SK-N-SH (cell line): ENCODE results near the gene COLEC12. TPM values are rescaled to one million over a fixed set of nuclear protein-coding genes. Genes with fewer than 3 reads are reported as not detected.
A peak's percentile ranks its signal among the peaks of the same experiment; 100 is the strongest.

Experiments
- CTCF ChIA-PET: fragments of 300-600, 350-600 bp; formaldehyde crosslinking; extraction: SDS; loops from one replicate; lab custom pipeline; 2021; lab: Yijun Ruan, JAX
- POLR2A ChIA-PET: fragments of 350-600 bp; sonication (Branson Sonifier 250); formaldehyde crosslinking; extraction: SDS; loops from one replicate; lab custom pipeline; 2020; ENCODE audit warnings: antibody characterized with exemption, inconsistent platforms; lab: Yijun Ruan, JAX
- DNase-seq: peaks from one replicate; pipeline ENCODE4 v3.0.0; 2012
- H2AFZ ChIP-seq: fragments of 200-600 bp; sonication (generic); 2 replicates; pipeline ENCODE4 v1.8.1; 2016; ENCODE audit warnings: antibody characterized with exemption, mild to moderate bottlenecking, low read depth
- H3F3A ChIP-seq: fragments of 200-600 bp; sonication (generic); replicated peaks from 2 replicates; pipeline ENCODE3; 2016; ENCODE audit warnings: antibody characterized with exemption, mild to moderate bottlenecking; ENCODE audit not compliant: insufficient read depth
- H3K27ac ChIP-seq, 2 experiments: fragments of 200-500 bp in 1 of 2; fragments of 200-600 bp in 1 of 2; sonication (Bioruptor generic) in 1 of 2; sonication (generic), shearing (Covaris generic) in 1 of 2; 2 replicates each; pipeline versions ENCODE4 v1.5.1 to v1.6.1; 2014 to 2016; ENCODE audit warnings: low read depth in 2 of 2, inconsistent platforms in 1 of 2, low read length in 1 of 2, mild to moderate bottlenecking in 1 of 2, mixed read lengths in 1 of 2
- H3K27me3 ChIP-seq: fragments of 200-600 bp; sonication (generic), shearing (Covaris generic); 2 replicates; pipeline ENCODE4 v1.6.1; 2016; ENCODE audit warnings: mixed run types; ENCODE audit not compliant: insufficient read depth
- H3K36me3 ChIP-seq, 2 experiments: fragments of 200-500 bp in 1 of 2; fragments of 200-600 bp in 1 of 2; sonication (Bioruptor generic) in 1 of 2; sonication (generic) in 1 of 2; replicated peaks in 1 of 2; 2 replicates each; pipeline versions ENCODE3 to v1.5.1; 2014 to 2016; ENCODE audit warnings: low read length in 1 of 2, mild to moderate bottlenecking in 1 of 2; ENCODE audit not compliant: insufficient read depth in 2 of 2, control insufficient read depth in 1 of 2
- H3K4me1 ChIP-seq, 2 experiments: fragments of 200-500 bp in 1 of 2; fragments of 200-600 bp in 1 of 2; sonication (Bioruptor generic) in 1 of 2; sonication (generic), shearing (Covaris generic) in 1 of 2; 2 replicates each; pipeline versions ENCODE4 v1.5.1 to v1.6.1; 2014 to 2016; ENCODE audit warnings: low read depth in 1 of 2, low read length in 1 of 2, mixed run types in 1 of 2; ENCODE audit not compliant: insufficient read depth in 2 of 2, control insufficient read depth in 1 of 2
- H3K4me2 ChIP-seq: fragments of 200-600 bp; sonication (generic), shearing (Covaris generic); 2 replicates; pipeline ENCODE4 v1.6.1; 2017; ENCODE audit warnings: mixed run types
- H3K4me3 ChIP-seq, 2 experiments: fragments of 200-500 bp in 1 of 2; fragments of 200-600 bp in 1 of 2; sonication (Bioruptor generic) in 1 of 2; sonication (generic), shearing (Covaris generic) in 1 of 2; 2 replicates each; pipeline versions ENCODE4 v1.5.1 to v1.8.1; 2014 to 2016; ENCODE audit warnings: low read depth in 2 of 2, inconsistent platforms in 1 of 2, low read length in 1 of 2, mild to moderate bottlenecking in 1 of 2, mixed read lengths in 1 of 2, moderate library complexity in 1 of 2
- H3K79me2 ChIP-seq: fragments of 200-600 bp; sonication (generic); 2 replicates; pipeline ENCODE4 v1.8.1; 2017; ENCODE audit warnings: mild to moderate bottlenecking; ENCODE audit not compliant: insufficient read depth
- H3K9ac ChIP-seq: fragments of 200-600 bp; sonication (generic); 2 replicates; pipeline ENCODE4 v1.6.1; 2017; ENCODE audit warnings: mixed run types
- H3K9me2 ChIP-seq: fragments of 200-600 bp; sonication (generic); 2 replicates; pipeline ENCODE4 v1.6.1; 2017; ENCODE audit warnings: mixed run types
- H3K9me3 ChIP-seq: fragments of 200-600 bp; sonication (generic); 2 replicates; pipeline ENCODE4 v1.6.1; 2017; ENCODE audit warnings: mixed run types, mild to moderate bottlenecking, moderate library complexity
- H4K20me1 ChIP-seq: fragments of 200-600 bp; sonication (generic); 2 replicates; pipeline ENCODE4 v1.6.1; 2017; ENCODE audit warnings: mild to moderate bottlenecking, mixed run types; ENCODE audit not compliant: insufficient read depth
- CHD2 ChIP-seq: fragments of 150-350 bp; IDR thresholded peaks from 2 replicates; pipeline ENCODE4 v1.6.1; 2018; ENCODE audit warnings: low read length; ENCODE audit not compliant: partially characterized antibody
- ELF1 ChIP-seq: IDR thresholded peaks from 2 replicates; pipeline ENCODE4 v1.4.0; 2012
- EP300 ChIP-seq, 2 experiments: IDR thresholded peaks; 2 replicates each; pipeline versions ENCODE4 v1.4.0 to v1.6.1; 2012; ENCODE audit warnings: borderline replicate concordance in 1 of 2, low read depth in 1 of 2, low read length in 1 of 2
- EZH2phosphoT487 ChIP-seq: fragments of 200-600 bp; sonication (generic); IDR thresholded peaks from 2 replicates; pipeline ENCODE4 v1.6.1; 2017; ENCODE audit warnings: low read depth, mixed run types, mild to moderate bottlenecking, antibody characterized with exemption, moderate library complexity, borderline replicate concordance
- FOSL2 ChIP-seq: IDR thresholded peaks from 2 replicates; pipeline ENCODE4 v1.4.0; 2012; ENCODE audit warnings: low read depth, mild to moderate bottlenecking, moderate library complexity, borderline replicate concordance
- FOXJ3 ChIP-seq: sonication (generic); formaldehyde crosslinking; IDR thresholded peaks from 2 replicates; pipeline ENCODE4 v1.5.1; 2020; ENCODE audit warnings: mild to moderate bottlenecking, missing genetic modification reagents
- FOXM1 ChIP-seq: IDR thresholded peaks from 2 replicates; pipeline ENCODE4 v1.4.0; 2012; ENCODE audit warnings: low read depth, mild to moderate bottlenecking
- GABPA ChIP-seq: IDR thresholded peaks from 2 replicates; pipeline ENCODE4 v1.4.0; 2012; ENCODE audit warnings: low read depth, mild to moderate bottlenecking
- JUND ChIP-seq: IDR thresholded peaks from 2 replicates; pipeline ENCODE4 v1.4.0; 2012
- MEF2A ChIP-seq: IDR thresholded peaks from 2 replicates; pipeline ENCODE4 v1.4.0; 2012; ENCODE audit warnings: low read depth, borderline replicate concordance
- MXI1 ChIP-seq: IDR thresholded peaks from 2 replicates; pipeline ENCODE4 v1.6.1; 2012; ENCODE audit warnings: mild to moderate bottlenecking, low read depth, low read length, improper control_type of control experiment
- NFIC ChIP-seq: IDR thresholded peaks from 2 replicates; pipeline ENCODE4 v1.4.0; 2012; ENCODE audit warnings: borderline replicate concordance
- NRF1 ChIP-seq: IDR thresholded peaks from 2 replicates; pipeline ENCODE4 v1.6.1; 2012; ENCODE audit warnings: low read depth, mild to moderate bottlenecking, low read length
- RCOR1 ChIP-seq: fragments of 150-350 bp; IDR thresholded peaks from 2 replicates; pipeline ENCODE4 v1.6.1; 2017; ENCODE audit warnings: antibody characterized with exemption, low read length
- RFX5 ChIP-seq: IDR thresholded peaks from 2 replicates; pipeline ENCODE4 v1.6.1; 2012; ENCODE audit warnings: mild to moderate bottlenecking, improper control_type of control experiment, low read length
- RXRA ChIP-seq: IDR thresholded peaks from 2 replicates; pipeline ENCODE4 v1.4.0; 2012; ENCODE audit warnings: low read depth, mild to moderate bottlenecking, borderline replicate concordance
- SMC3 ChIP-seq: IDR thresholded peaks from 2 replicates; pipeline ENCODE4 v1.6.1; 2012; ENCODE audit warnings: low read depth, low read length, improper control_type of control experiment
- TCF12 ChIP-seq: IDR thresholded peaks from 2 replicates; pipeline ENCODE4 v1.4.0; 2012
- TEAD4 ChIP-seq: IDR thresholded peaks from 2 replicates; pipeline ENCODE4 v1.4.0; 2012; ENCODE audit warnings: mild to moderate bottlenecking, borderline replicate concordance; ENCODE audit not compliant: insufficient read depth
- YY1 ChIP-seq: IDR thresholded peaks from 2 replicates; pipeline ENCODE4 v1.4.0; 2012; ENCODE audit warnings: low read depth, mild to moderate bottlenecking
- WGBS: methylation state at CpG from one replicate; pipeline ENCODE4 v1.1.6; 2017; ENCODE audit warnings: low lambda C conversion rate; 5-methylcytosine and 5-hydroxymethylcytosine counted together
- polyA plus RNA-seq, 3 experiments: library from polyadenylated mRNA; depleted of rRNA; stranded (reverse); fragments of >200 nt; gene quantifications; 2 replicates each; pipeline ENCODE4 v1.2.3, GENCODE V29; 2012
- TF ChIP-seq, protein P1 (sequence below): fragments of 200-600 bp; sonication (generic); IDR thresholded peaks from 2 replicates; pipeline ENCODE4 v1.6.1; 2017; ENCODE audit warnings: antibody characterized with exemption, mild to moderate bottlenecking, moderate library complexity
- TF ChIP-seq, protein P2 (sequence below): IDR thresholded peaks from 2 replicates; pipeline ENCODE4 v1.4.0; 2012; ENCODE audit warnings: low read depth, borderline replicate concordance

Gene COLEC12
- polyA plus RNA-seq, 1 of the 3 experiments (the other 2 are of a cell fraction) = 41.2 TPM

DNA sequence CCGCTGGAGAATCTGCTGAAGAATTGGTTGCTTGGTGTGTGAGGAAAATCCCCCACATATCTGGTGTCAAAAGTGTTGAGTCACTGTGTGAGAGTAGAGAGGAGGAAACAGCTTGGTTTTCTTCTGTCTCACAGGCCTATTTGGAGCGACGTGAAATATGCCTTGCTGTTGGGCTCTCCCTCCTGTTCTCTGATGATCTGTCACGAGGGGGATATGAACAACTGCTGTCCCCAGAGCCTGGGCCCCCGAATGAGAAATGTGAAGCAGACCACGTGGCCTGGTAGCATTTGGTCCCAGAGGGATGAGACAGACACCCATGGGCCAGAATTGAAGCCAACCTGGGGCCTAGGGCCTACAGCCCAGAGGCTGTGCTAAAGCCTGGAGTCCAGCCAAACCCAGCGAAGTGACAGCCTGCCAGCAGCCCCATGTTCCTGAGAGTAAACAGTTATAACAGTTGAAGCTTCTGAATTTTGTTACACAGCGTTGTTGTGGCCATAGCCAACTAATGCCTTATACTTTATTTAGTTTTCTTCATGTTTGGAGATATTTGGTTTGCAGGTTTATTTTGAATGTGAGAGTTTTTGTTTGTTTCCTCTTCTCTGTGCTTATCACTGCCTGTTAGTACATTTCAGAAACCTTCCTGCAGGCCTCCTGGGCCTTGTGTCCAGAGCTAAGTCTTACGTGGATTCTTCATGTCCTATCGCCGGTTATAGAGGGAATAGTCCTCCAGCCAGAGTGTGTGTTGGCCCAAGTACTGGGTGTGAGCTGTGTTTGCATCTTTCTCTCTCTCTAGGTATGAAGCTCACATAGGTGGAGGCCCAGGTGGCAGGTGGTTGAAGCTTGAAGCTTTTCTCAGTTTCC, 18.7 kb upstream of the COLEC12 start (continued):
- TF ChIP-seq, protein P1, sequence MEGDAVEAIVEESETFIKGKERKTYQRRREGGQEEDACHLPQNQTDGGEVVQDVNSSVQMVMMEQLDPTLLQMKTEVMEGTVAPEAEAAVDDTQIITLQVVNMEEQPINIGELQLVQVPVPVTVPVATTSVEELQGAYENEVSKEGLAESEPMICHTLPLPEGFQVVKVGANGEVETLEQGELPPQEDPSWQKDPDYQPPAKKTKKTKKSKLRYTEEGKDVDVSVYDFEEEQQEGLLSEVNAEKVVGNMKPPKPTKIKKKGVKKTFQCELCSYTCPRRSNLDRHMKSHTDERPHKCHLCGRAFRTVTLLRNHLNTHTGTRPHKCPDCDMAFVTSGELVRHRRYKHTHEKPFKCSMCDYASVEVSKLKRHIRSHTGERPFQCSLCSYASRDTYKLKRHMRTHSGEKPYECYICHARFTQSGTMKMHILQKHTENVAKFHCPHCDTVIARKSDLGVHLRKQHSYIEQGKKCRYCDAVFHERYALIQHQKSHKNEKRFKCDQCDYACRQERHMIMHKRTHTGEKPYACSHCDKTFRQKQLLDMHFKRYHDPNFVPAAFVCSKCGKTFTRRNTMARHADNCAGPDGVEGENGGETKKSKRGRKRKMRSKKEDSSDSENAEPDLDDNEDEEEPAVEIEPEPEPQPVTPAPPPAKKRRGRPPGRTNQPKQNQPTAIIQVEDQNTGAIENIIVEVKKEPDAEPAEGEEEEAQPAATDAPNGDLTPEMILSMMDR = no peak
- TF ChIP-seq NRF1 = no peak
- TF ChIP-seq FOXJ3 (CRISPR knock-in tag) = no peak
- no peak for TF ChIP-seq RCOR1
- no peak for TF ChIP-seq EP300 (IDR thresholded peaks at IDR 0.05; ENCODE audit: borderline replicate concordance in 1 of 2, low read depth in 1 of 2, low read length in 1 of 2)
- TF ChIP-seq NFIC = no peak
- TF ChIP-seq JUND = no peak
- TF ChIP-seq FOSL2 = peak; percentile 18; the same call in 1 of the 2 replicates
- TF ChIP-seq MXI1 = no peak
- no peak for TF ChIP-seq RXRA
- TF ChIP-seq SMC3 = no peak
- no peak for TF ChIP-seq CHD2
- TF ChIP-seq, all 33 proteins: peak for 5

DNA sequence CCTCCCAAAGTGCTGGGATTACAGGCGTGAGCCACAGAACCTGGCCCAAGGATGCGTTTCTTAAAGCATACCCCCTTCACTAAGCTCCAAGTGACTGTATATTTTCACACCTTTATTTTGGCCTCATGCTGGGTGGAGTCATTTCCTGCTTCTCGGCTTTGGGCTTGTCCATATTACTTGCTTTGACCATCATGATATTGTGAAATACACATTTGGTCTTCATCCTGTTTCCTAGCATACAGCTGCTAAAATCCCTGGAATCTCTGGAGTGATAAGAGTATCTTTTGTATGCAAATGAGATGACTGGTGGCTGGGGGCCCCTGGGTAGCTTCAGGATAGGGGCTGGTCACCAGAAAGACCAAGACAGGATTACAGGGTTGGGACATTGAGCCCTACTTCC, 17.6 kb upstream of the COLEC12 start:
- H3K4me1 ChIP-seq = 0 out of 4 replicates have a peak, but pooled peaks cover 0 to 3% of the 10 kb centered on the region in 2 experiments
- no peaks in the 10 kb centered on the region for H3K79me2 ChIP-seq
- peaks cover 5% of the 10 kb centered on the region for H3F3A ChIP-seq
- no peak overlapping the region for H2AFZ ChIP-seq
- ChIA-PET POLR2A (no interaction called here), CTCF (interaction anchor here (1.1 to 2.0 kb wide), 2 partner anchors 21 to 106 kb away, joined by 4 to 7 read pairs; no protein-coding TSS in a partner anchor)
- no peak overlapping the region for H3K9ac ChIP-seq
- TF ChIP-seq YY1 (no peak), EZH2phosphoT487 (no peak), TEAD4 (no peak), FOXM1 (no peak), FOSL2 (no peak), SMC3 (no peak), EP300 (IDR thresholded peaks at IDR 0.05; ENCODE audit: borderline replicate concordance in 1 of 2, low read depth in 1 of 2, low read length in 1 of 2) (no peak), ELF1 (no peak), RFX5 (no peak), MEF2A (no peak), RXRA (no peak), GABPA (no peak), TCF12 (no peak)
- TF ChIP-seq, protein P2, sequence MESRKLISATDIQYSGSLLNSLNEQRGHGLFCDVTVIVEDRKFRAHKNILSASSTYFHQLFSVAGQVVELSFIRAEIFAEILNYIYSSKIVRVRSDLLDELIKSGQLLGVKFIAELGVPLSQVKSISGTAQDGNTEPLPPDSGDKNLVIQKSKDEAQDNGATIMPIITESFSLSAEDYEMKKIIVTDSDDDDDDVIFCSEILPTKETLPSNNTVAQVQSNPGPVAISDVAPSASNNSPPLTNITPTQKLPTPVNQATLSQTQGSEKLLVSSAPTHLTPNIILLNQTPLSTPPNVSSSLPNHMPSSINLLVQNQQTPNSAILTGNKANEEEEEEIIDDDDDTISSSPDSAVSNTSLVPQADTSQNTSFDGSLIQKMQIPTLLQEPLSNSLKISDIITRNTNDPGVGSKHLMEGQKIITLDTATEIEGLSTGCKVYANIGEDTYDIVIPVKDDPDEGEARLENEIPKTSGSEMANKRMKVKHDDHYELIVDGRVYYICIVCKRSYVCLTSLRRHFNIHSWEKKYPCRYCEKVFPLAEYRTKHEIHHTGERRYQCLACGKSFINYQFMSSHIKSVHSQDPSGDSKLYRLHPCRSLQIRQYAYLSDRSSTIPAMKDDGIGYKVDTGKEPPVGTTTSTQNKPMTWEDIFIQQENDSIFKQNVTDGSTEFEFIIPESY = no peak
- TF ChIP-seq, protein P1 = no peak
- no peak for DNase-seq
- no peak overlapping the region for H3K4me3 ChIP-seq
- no peaks in the 10 kb centered on the region for H4K20me1 ChIP-seq
- H3K4me2 ChIP-seq = no peak overlapping the region
- WGBS = 89% methylated on average over 3 of the region's 3 CpGs
- no peaks in the 10 kb centered on the region for H3K27me3 ChIP-seq
- no peaks in the 10 kb centered on the region for H3K36me3 ChIP-seq
- H3K9me3 ChIP-seq = no peaks in the 10 kb centered on the region
- no peak overlapping the region for H3K27ac ChIP-seq
- no peaks in the 10 kb centered on the region for H3K9me2 ChIP-seq
